Vagina (tissue), 2 donors: ENCODE results near the gene LDLRAD4.

Experiments
- CTCF ChIP-seq, 3 experiments: fragments of 450-650 bp in 2 of 3; fragments of 200-600 bp in 1 of 3; sonication (generic) in 1 of 3; IDR thresholded peaks; one replicate each; pipeline ENCODE4 v1.5.1; 2017 to 2019; ENCODE audit warnings: antibody characterized with exemption in 3 of 3, mild to moderate bottlenecking in 2 of 3, moderate library complexity in 2 of 3
- POLR2A ChIP-seq, 2 donors: fragments of 450-650 bp; IDR thresholded peaks; one replicate each; pipeline ENCODE4 v1.6.1; 2017; ENCODE audit warnings: antibody characterized with exemption in 2 of 2, mild to moderate bottlenecking in 2 of 2, moderate library complexity in 2 of 2
- POLR2AphosphoS5 ChIP-seq, 2 donors: sonication (generic); formaldehyde crosslinking; IDR thresholded peaks; one replicate each; pipeline ENCODE4 v1.9.0; 2017; ENCODE audit warnings: antibody characterized with exemption in 2 of 2, mild to moderate bottlenecking in 2 of 2, low read depth in 1 of 2; ENCODE audit not compliant: insufficient read depth in 1 of 2

- TF ChIP-seq CTCF (IDR thresholded peaks at IDR 0.05) (no peak), POLR2A (IDR thresholded peaks at IDR 0.05) (no peak), POLR2AphosphoS5 (IDR thresholded peaks at IDR 0.05; ENCODE audit: insufficient read depth in 1 of 2, low read depth in 1 of 2) (no peak)
Observed at GRCh38 chr18:13312515-13312914, 94.0 kb downstream of the LDLRAD4 start.
